GM12872 (cell line): Measurements from ENCODE around the gene CCDC83.

Experiments used
- CTCF ChIP-seq: IDR thresholded peaks from 3 replicates; pipeline ENCODE4 v1.5.1; 2011; ENCODE audit warnings: low read depth, mild to moderate bottlenecking, low read length, moderate library complexity; ENCODE audit not compliant: insufficient read depth

The CCDC83 gene

GRCh38 chr11:85893395-85893794 lies 38.2 kb downstream of the CCDC83 start:
- TF ChIP-seq CTCF = no peak

- TF ChIP-seq CTCF = no peak
Observed at GRCh38 chr11:85896876-85897275, 41.7 kb downstream of the CCDC83 start.

- TF ChIP-seq CTCF = no peak
Observed at GRCh38 chr11:85898456-85898855, 43.3 kb downstream of the CCDC83 start.

GRCh38 chr11:85902353-85902752 lies 47.2 kb downstream of the CCDC83 start:
- no peak for TF ChIP-seq CTCF

- TF ChIP-seq CTCF = no peak
Observed at GRCh38 chr11:85903406-85903805, 48.2 kb downstream of the CCDC83 start.

GRCh38 chr11:85903811-85904210 lies 48.6 kb downstream of the CCDC83 start:
- TF ChIP-seq CTCF = no peak

GRCh38 chr11:85912414-85912813 lies 57.2 kb downstream of the CCDC83 start:
- TF ChIP-seq CTCF = no peak

GRCh38 chr11:85913513-85913912 lies 58.3 kb downstream of the CCDC83 start:
- TF ChIP-seq CTCF = no peak
